ENCODE measurements around the gene TMPRSS4. TPM values are rescaled to one million over a fixed set of nuclear protein-coding genes. Genes with fewer than 3 reads are reported as not detected.

TMPRSS4 gene
- total RNA-seq, 1 experiment from 2014 or later, result 1.5 TPM

GRCh38 chr11:118154641-118155040 is 77.8 kb downstream of the TMPRSS4 start:
- Histone ChIP-seq H3K9me2 (ENCODE audit: insufficient read depth) (no peaks in the 10 kb centered on the region), H3K4me2 (ENCODE audit: low read length) (no peak overlapping the region), H4K20me1 (ENCODE audit: insufficient read depth) (no peaks in the 10 kb centered on the region), H3K36me3 (ENCODE audit: control insufficient read depth in 1 of 2, insufficient read depth in 2 of 2, low read length in 2 of 2) (no peaks in the 10 kb centered on the region), H3K27me3 (ENCODE audit: insufficient read depth, low read length) (no peaks in the 10 kb centered on the region), H3K27ac (ENCODE audit: low read depth, low read length) (no peak overlapping the region), H3K9me3 (ENCODE audit: control insufficient read depth in 1 of 2, insufficient read depth in 1 of 2, low read depth in 1 of 2, low read length in 2 of 2) (no peaks in the 10 kb centered on the region), H3K4me1 (ENCODE audit: control insufficient read depth in 1 of 2, insufficient read depth in 2 of 2, low read length in 2 of 2) (peaks cover 10 to 24% of the 10 kb centered on the region in 2 experiments; a peak in 3 of 4 replicates), H3K9ac (ENCODE audit: low read length) (no peak overlapping the region), H3K4me3 (replicated peaks in 1 of 2; ENCODE audit: low read depth in 1 of 2, low read length in 2 of 2) (no peak overlapping the region), H2AFZ (ENCODE audit: low read depth, low read length, poor library complexity, severe bottlenecking) (no peak overlapping the region), H3K79me2 (ENCODE audit: insufficient read depth, low read length) (no peaks in the 10 kb centered on the region)
- POLR2A ChIA-PET, result no interaction called here
- DNase-seq (ENCODE audit: low read depth, low spot score) (no peak), ATAC-seq (no peak)
- CTCF ChIA-PET, result interaction anchor here (1.8 kb wide), 1 partner anchor 17 kb away, joined by 8 read pairs; no protein-coding TSS in a partner anchor
- no TSS peak for BruUV-seq (replicated peaks)
- RAD21 ChIA-PET (ENCODE audit: low non-redundant PET in 1 of 2, low total read pairs in 2 of 2, uncharacterized antibody in 2 of 2, unreplicated experiment in 2 of 2), result no interaction called here
- TF ChIP-seq TCF7L2 (IDR thresholded peaks at IDR 0.05; ENCODE audit: borderline replicate concordance, extremely low read depth, insufficient read depth, insufficient read length) (no peak), ELF1 (IDR thresholded peaks at IDR 0.05; ENCODE audit: borderline replicate concordance, low read depth) (no peak), ZFX (IDR thresholded peaks at IDR 0.05) (no peak), CTCF (IDR thresholded peaks at IDR 0.05 in 2 of 3, conservative IDR thresholded peaks at IDR 0.05 in 1 of 3; ENCODE audit: borderline replicate concordance in 1 of 3, insufficient read depth in 1 of 3, low read depth in 2 of 3, low read length in 2 of 3) (no peak), CBX3 (IDR thresholded peaks at IDR 0.05; ENCODE audit: low read depth) (no peak)
- TF ChIP-seq, protein P1, sequence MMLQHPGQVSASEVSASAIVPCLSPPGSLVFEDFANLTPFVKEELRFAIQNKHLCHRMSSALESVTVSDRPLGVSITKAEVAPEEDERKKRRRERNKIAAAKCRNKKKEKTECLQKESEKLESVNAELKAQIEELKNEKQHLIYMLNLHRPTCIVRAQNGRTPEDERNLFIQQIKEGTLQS (IDR thresholded peaks at IDR 0.05), result no peak
- intact Hi-C loops (cut with micrococcal nuclease), result loop anchor here (10.0 kb wide), 1 partner anchor 540 kb away; no protein-coding TSS in a partner anchor

All from HCT116 (cell line).